ENCODE results near the gene SLC38A11. TPM values are rescaled to one million over a fixed set of nuclear protein-coding genes. Genes with fewer than 3 reads are reported as not detected.

SLC38A11 gene
- polyA plus RNA-seq, 1 of the 3 experiments (the other 2 are of a cell fraction), result not detected

DNA sequence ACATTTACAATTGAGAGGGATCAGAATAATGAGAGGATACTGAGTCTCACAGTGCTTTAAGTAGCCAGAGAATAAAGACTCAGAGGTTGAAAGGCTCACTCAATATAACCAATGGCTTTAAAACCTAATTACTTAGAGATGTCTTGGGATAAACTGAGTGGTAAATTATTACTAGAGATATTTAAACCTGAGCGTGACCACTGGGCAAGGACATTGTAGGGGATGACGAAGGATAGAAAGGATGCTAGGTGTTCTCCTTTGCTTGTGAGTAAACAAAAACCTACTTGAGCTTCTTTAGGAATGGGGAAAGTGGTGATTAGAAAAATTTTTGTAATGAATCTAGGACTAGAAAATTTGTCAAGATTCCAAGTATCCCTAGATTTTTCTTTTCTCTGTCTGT, 12.0 kb upstream of the SLC38A11 start:
- Histone ChIP-seq H3K9me3 (no peaks in the 10 kb centered on the region), H3K9ac (no peak overlapping the region), H3K4me2 (no peak overlapping the region), H3K27ac (ENCODE audit: low read depth in 2 of 2, low read length in 1 of 2) (no peak overlapping the region), H3K9me2 (no peaks in the 10 kb centered on the region), H3K36me3 (replicated peaks in 1 of 2; ENCODE audit: control insufficient read depth in 1 of 2, insufficient read depth in 2 of 2, low read length in 1 of 2) (no peaks in the 10 kb centered on the region), H3K4me1 (ENCODE audit: control insufficient read depth in 1 of 2, insufficient read depth in 2 of 2, low read depth in 1 of 2, low read length in 1 of 2) (peaks cover 2 to 7% of the 10 kb centered on the region in 2 experiments; a peak in 1 of 4 replicates), H3K79me2 (ENCODE audit: insufficient read depth) (no peaks in the 10 kb centered on the region), H3K27me3 (ENCODE audit: insufficient read depth) (no peaks in the 10 kb centered on the region), H3K4me3 (ENCODE audit: low read depth in 2 of 2, low read length in 1 of 2) (no peak overlapping the region), H3F3A (replicated peaks; ENCODE audit: insufficient read depth) (peaks cover under 1% of the 10 kb centered on the region), H4K20me1 (ENCODE audit: insufficient read depth) (no peaks in the 10 kb centered on the region), H2AFZ (ENCODE audit: low read depth) (no peak overlapping the region)
- 95% methylated on average over 2 of the region's 2 CpGs for WGBS (ENCODE audit: low lambda C conversion rate)
- DNase-seq, result no peak
- ChIA-PET CTCF (interaction anchor here (0.6 kb wide), 1 partner anchor 272 kb away, joined by 3 read pairs; the partner anchor contains the start of gene SCN2A), POLR2A (no interaction called here)
- no peak for TF ChIP-seq IRF3 (IDR thresholded peaks at IDR 0.05; ENCODE audit: low read depth, low read length)
- no peak for TF ChIP-seq ELF1 (IDR thresholded peaks at IDR 0.05)
- TF ChIP-seq FOXJ3 (CRISPR knock-in tag; IDR thresholded peaks at IDR 0.05), result no peak
- no peak for TF ChIP-seq CHD2 (IDR thresholded peaks at IDR 0.05; ENCODE audit: low read length, partially characterized antibody)
- TF ChIP-seq EP300 (IDR thresholded peaks at IDR 0.05; ENCODE audit: borderline replicate concordance in 1 of 2, low read depth in 1 of 2, low read length in 1 of 2), result no peak
- no peak for TF ChIP-seq YY1 (IDR thresholded peaks at IDR 0.05; ENCODE audit: low read depth)
- TF ChIP-seq, protein P1, sequence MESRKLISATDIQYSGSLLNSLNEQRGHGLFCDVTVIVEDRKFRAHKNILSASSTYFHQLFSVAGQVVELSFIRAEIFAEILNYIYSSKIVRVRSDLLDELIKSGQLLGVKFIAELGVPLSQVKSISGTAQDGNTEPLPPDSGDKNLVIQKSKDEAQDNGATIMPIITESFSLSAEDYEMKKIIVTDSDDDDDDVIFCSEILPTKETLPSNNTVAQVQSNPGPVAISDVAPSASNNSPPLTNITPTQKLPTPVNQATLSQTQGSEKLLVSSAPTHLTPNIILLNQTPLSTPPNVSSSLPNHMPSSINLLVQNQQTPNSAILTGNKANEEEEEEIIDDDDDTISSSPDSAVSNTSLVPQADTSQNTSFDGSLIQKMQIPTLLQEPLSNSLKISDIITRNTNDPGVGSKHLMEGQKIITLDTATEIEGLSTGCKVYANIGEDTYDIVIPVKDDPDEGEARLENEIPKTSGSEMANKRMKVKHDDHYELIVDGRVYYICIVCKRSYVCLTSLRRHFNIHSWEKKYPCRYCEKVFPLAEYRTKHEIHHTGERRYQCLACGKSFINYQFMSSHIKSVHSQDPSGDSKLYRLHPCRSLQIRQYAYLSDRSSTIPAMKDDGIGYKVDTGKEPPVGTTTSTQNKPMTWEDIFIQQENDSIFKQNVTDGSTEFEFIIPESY (IDR thresholded peaks at IDR 0.05; ENCODE audit: borderline replicate concordance, low read depth), result no peak
- no peak for TF ChIP-seq TCF12 (IDR thresholded peaks at IDR 0.05)
- TF ChIP-seq FOXM1 (IDR thresholded peaks at IDR 0.05; ENCODE audit: low read depth), result no peak
- no peak for TF ChIP-seq JUND (IDR thresholded peaks at IDR 0.05)
- no peak for TF ChIP-seq POLR2AphosphoS5 (IDR thresholded peaks at IDR 0.05; ENCODE audit: low read depth, low read length)
- TF ChIP-seq RCOR1 (IDR thresholded peaks at IDR 0.05; ENCODE audit: low read length), result no peak
- TF ChIP-seq TAF1 (IDR thresholded peaks at IDR 0.05; ENCODE audit: borderline replicate concordance, low read depth, low read length), result no peak
- TF ChIP-seq NFIC (IDR thresholded peaks at IDR 0.05; ENCODE audit: borderline replicate concordance), result no peak

DNA sequence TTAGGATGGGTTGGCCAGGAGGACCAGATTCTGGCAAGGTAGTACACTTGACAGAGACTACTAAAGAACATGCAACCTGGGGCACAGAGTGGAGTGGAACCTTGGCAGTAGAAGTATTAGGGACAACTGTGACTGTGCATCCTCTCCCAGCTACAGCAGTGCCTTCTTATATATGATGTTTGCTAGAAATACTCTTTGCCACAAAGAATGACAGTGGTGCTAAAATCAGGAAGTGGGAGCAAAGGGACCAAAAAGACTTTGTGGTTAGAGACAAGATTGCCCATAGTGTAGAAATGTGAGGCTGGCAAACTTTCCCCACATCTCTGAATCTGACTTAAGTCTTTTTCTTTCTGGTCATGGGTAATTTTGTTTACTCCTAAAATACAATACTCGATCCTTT, 9.4 kb upstream of the SLC38A11 start:
- H4K20me1 ChIP-seq (ENCODE audit: insufficient read depth), result no peaks in the 10 kb centered on the region
- TF ChIP-seq MEF2A (IDR thresholded peaks at IDR 0.05; ENCODE audit: borderline replicate concordance, low read depth) (no peak), MXI1 (IDR thresholded peaks at IDR 0.05; ENCODE audit: low read depth, low read length) (no peak), TCF12 (IDR thresholded peaks at IDR 0.05) (no peak), REST (IDR thresholded peaks at IDR 0.05; ENCODE audit: low read depth, low read length) (no peak), POLR2AphosphoS5 (IDR thresholded peaks at IDR 0.05; ENCODE audit: low read depth, low read length) (no peak), EZH2phosphoT487 (IDR thresholded peaks at IDR 0.05; ENCODE audit: borderline replicate concordance, low read depth) (no peak), FOXJ3 (CRISPR knock-in tag; IDR thresholded peaks at IDR 0.05) (no peak), YY1 (IDR thresholded peaks at IDR 0.05; ENCODE audit: low read depth) (no peak), TAF1 (IDR thresholded peaks at IDR 0.05; ENCODE audit: borderline replicate concordance, low read depth, low read length) (no peak), FOXM1 (IDR thresholded peaks at IDR 0.05; ENCODE audit: low read depth) (no peak), IRF3 (IDR thresholded peaks at IDR 0.05; ENCODE audit: low read depth, low read length) (no peak), SIN3A (IDR thresholded peaks at IDR 0.05; ENCODE audit: borderline replicate concordance, low read depth, low read length) (no peak), SMC3 (IDR thresholded peaks at IDR 0.05; ENCODE audit: low read depth, low read length) (no peak)
- H3K9ac ChIP-seq, result no peak overlapping the region
- no peak overlapping the region for H3K4me2 ChIP-seq
- H3K4me1 ChIP-seq (ENCODE audit: control insufficient read depth in 1 of 2, insufficient read depth in 2 of 2, low read depth in 1 of 2, low read length in 1 of 2), result peaks cover 0 to 17% of the 10 kb centered on the region in 2 experiments; a peak in 2 of 4 replicates
- no peaks in the 10 kb centered on the region for H3K9me2 ChIP-seq
- no peak overlapping the region for H2AFZ ChIP-seq (ENCODE audit: low read depth)
- no peak overlapping the region for H3K4me3 ChIP-seq (ENCODE audit: low read depth in 2 of 2, low read length in 1 of 2)
- ChIA-PET CTCF (interaction anchor here (1.0 to 1.4 kb wide), 3 partner anchors 29 to 240 kb away, joined by 3 to 4 read pairs (median 3); no protein-coding TSS in a partner anchor), POLR2A (no interaction called here)
- H3K27me3 ChIP-seq (ENCODE audit: insufficient read depth), result no peaks in the 10 kb centered on the region
- no peaks in the 10 kb centered on the region for H3K36me3 ChIP-seq (replicated peaks in 1 of 2; ENCODE audit: control insufficient read depth in 1 of 2, insufficient read depth in 2 of 2, low read length in 1 of 2)
- 84% methylated on average over 1 of the region's 1 CpG for WGBS (ENCODE audit: low lambda C conversion rate)
- H3K9me3 ChIP-seq, result no peaks in the 10 kb centered on the region
- H3F3A ChIP-seq (replicated peaks; ENCODE audit: insufficient read depth), result peaks cover 4% of the 10 kb centered on the region
- no peak overlapping the region for H3K27ac ChIP-seq (ENCODE audit: low read depth in 2 of 2, low read length in 1 of 2)
- no peak for DNase-seq
- H3K79me2 ChIP-seq (ENCODE audit: insufficient read depth), result no peaks in the 10 kb centered on the region

Data from SK-N-SH (cell line).